Activated CD4-positive, alpha-beta T cell treated with anti-CD3 and anti-CD28 coated beads, Interleukin-2, amount 10 ng/mL, durations not matched to agents 7 days and 5 days (primary cell): ENCODE data around the gene CLN6. TPM values are rescaled to one million over a fixed set of nuclear protein-coding genes. Genes with fewer than 3 reads are reported as not detected.

ENCODE experiments used
- CTCF ChIA-PET: fragments of 350-600 bp; sonication (Branson Sonifier 250); formaldehyde crosslinking; loops from one replicate; lab custom pipeline; 2021; ENCODE audit warnings: antibody characterized with exemption; lab: Charles Lee
- POLR2A ChIA-PET: fragments of 350-600 bp; sonication (Branson Sonifier 250); formaldehyde crosslinking; loops from one replicate; lab custom pipeline; 2021; ENCODE audit warnings: antibody characterized with exemption; lab: Charles Lee
- DNase-seq: peaks from one replicate; pipeline ENCODE4 v3.0.0-alpha.2; 2020
- H3K27ac Mint-ChIP-seq: one replicate; pipeline ENCODE4 v1.8.0; 2021; ENCODE audit warnings: mild to moderate bottlenecking, moderate library complexity, mixed read lengths
- H3K27me3 Mint-ChIP-seq: one replicate; pipeline ENCODE4 v1.8.0; 2021; ENCODE audit warnings: mixed read lengths
- H3K36me3 Mint-ChIP-seq: one replicate; pipeline ENCODE4 v1.8.0; 2021; ENCODE audit warnings: low read depth, mixed read lengths
- H3K4me1 Mint-ChIP-seq: one replicate; pipeline ENCODE4 v1.8.0; 2021; ENCODE audit warnings: mixed read lengths
- H3K4me3 Mint-ChIP-seq: one replicate; pipeline ENCODE4 v1.8.0; 2021; ENCODE audit warnings: mild to moderate bottlenecking, moderate library complexity, mixed read lengths
- H3K9me3 Mint-ChIP-seq: one replicate; pipeline ENCODE4 v1.8.0; 2021; ENCODE audit warnings: mixed read lengths
- total RNA-seq, 2 experiments: library from RNA; stranded (reverse); gene quantifications; one replicate each; pipeline ENCODE4 v1.2.3, GENCODE V29; 2021

The CLN6 gene
- total RNA-seq: 10 to 100 TPM; 57.6 to 61.9 TPM

DNA sequence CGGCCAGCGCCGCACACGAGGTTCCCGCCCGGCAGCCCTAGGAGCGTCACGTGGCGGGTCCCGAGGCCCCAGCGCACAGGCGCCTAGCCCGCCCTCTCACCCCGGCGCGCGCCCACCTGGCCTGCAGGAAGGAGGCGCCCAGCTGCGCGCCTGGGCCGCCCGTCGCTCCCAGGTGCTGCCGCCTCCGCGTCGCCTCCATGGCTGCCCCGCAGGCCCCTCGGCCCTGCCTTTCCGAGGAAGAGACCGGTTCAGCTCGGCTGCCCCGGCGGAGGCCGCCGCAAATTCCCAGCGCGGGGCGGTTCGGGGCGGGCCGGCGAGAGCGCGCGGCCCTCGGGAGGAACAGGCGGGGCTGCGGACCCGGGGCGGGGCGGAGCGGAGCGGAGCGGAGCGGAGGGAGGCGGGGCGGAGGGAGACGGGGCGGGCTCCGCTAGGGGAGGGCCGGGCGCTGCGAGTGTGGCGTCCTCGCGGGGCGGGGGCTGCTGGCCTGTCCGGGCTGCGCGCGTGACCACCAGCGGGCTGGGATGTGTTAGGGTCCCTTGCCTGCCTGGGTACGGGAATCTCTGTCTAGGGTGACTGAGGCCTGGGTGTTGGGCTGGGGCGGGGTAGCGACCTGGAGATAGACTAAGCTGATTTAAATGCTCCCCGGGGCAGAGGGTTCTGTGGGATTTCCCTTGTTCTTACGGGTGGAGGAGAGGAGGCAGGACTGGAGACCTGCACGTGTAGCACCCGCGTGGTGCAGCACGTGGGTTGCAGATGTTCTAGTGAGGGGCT lies at the start of gene CLN6:
Gene CLN6, minus strand, starts transcription at position 343 of the 771 bp plus-strand sequence. Its CDS starts 144 bp downstream, at position 199.
- ChIA-PET POLR2A (no interaction called here), CTCF (interaction anchor here (1.0 kb wide), 1 partner anchor 19 kb away, joined by 3 read pairs; no protein-coding TSS in a partner anchor)
- Mint-ChIP-seq H3K27ac (peak within 1 kb of the TSS; percentile 88), H3K27me3 (peaks cover 5% of the 10 kb centered on the region), H3K36me3 (peaks cover 10% of the 10 kb centered on the region), H3K9me3 (no peaks in the 10 kb centered on the region), H3K4me1 (peaks cover 43% of the 10 kb centered on the region), H3K4me3 (peak within 1 kb of the TSS; percentile 86)
- peak; percentile 81 for DNase-seq

DNA sequence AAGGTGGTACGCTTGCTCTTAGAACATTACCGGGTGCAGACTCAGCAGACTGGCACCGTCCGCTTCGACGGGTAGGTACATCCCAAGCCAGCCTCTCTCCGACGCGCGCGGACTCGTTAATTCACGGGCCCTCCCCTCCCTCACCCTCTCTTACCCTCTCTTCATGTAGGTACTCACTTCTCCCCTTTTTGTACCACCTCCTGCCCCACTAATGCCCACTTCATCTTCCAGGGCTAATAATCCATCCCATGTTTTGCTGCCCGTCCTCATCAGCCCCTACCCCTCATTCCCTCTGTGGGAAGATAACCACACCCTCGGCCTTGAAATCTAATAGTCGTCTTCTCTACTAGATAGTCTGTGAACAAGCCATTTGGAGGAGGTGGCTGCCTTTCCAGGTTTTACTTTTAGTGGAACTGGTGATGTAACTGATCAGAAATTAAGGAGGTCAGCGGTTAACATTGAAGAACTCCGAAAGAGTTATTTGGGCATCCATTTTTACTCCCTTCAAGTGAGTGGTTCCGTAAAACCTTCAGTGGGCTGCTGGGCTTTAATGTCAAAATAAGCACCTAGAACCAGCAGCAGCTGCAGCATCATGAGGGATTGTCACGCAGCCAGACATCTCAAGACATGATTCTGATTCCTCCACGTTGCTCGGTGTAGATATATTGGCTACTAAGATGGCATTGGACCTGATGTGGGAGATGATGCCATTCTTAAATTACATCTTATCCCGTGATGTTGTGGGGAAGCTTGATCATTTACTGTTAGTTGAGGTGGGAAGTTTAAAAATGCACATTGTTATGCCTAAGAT lies 49.3 kb upstream of the CLN6 start:
- POLR2A ChIA-PET: no interaction called here
- Mint-ChIP-seq H3K4me1 (peaks cover 50% of the 10 kb centered on the region), H3K36me3 (peaks cover 25% of the 10 kb centered on the region), H3K4me3 (peak overlapping the region; percentile 98), H3K27ac (peak overlapping the region; percentile 98), H3K27me3 (no peaks in the 10 kb centered on the region), H3K9me3 (no peaks in the 10 kb centered on the region)
- CTCF ChIA-PET: no interaction called here
- DNase-seq: no peak

- no peaks in the 10 kb centered on the region for H3K9me3 Mint-ChIP-seq
- POLR2A ChIA-PET: no interaction called here
- CTCF ChIA-PET: interaction anchor here (0.5 to 1.1 kb wide), 4 partner anchors 14 to 268 kb away, joined by 3 read pairs; no protein-coding TSS in a partner anchor
- no peak for DNase-seq
- H3K36me3 Mint-ChIP-seq: peaks cover 25% of the 10 kb centered on the region
- H3K27me3 Mint-ChIP-seq: no peaks in the 10 kb centered on the region
- H3K4me1 Mint-ChIP-seq: peaks cover 50% of the 10 kb centered on the region
- peak overlapping the region; percentile 98 for H3K27ac Mint-ChIP-seq
- peak overlapping the region; percentile 98 for H3K4me3 Mint-ChIP-seq
Observed at GRCh38 chr15:68278345-68278594, 48.7 kb upstream of the CLN6 start.

DNA sequence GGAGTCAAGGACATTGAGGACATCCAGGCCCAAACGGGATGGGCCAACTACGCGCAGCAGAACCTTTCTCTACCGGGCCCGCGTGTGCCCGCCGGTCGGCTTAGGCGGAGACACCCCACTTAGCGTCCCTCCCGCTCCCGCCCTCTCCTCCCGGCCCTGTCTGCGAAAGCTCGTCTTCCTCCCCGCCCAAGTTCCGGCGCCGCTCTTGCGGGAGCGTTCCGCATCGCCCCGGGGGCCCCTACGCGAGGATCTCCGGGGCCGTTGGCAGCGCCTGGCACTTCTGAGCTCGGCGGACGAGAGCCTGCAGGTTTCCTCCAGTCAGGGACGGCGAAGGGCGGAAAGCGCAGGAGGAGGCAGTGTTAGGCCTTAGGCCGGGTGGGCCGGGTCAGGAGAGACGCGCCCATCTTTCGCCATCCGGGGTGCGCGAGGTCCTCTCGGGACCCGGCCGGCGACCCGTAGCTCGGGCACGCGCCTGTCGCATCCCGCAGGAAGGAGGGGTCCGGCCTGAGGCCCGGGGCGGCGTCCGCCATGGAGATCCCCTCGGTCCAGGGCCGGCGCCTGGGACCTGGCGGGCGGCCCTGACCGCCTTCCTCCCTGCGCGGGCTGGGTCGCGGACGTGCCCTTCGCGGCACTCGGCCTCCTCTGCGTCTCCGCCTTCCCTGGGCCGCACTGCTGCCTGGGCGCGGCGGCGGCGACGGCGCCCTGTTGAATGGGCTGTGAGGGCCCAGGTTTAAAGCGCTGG lies 48.2 kb upstream of the CLN6 start, which contains the start of gene FEM1B:
Gene FEM1B, plus strand, starts transcription at position 143 of the 742 bp plus-strand sequence. CDS start 673 bp downstream, outside the sequence.
- Mint-ChIP-seq H3K9me3 (no peaks in the 10 kb centered on the region), H3K4me1 (peaks cover 50% of the 10 kb centered on the region), H3K27me3 (no peaks in the 10 kb centered on the region), H3K27ac (peak within 1 kb of the TSS; percentile 98), H3K4me3 (peak within 1 kb of the TSS; percentile 98), H3K36me3 (peaks cover 25% of the 10 kb centered on the region)
- ChIA-PET CTCF (interaction anchor here (0.5 to 1.1 kb wide), 7 partner anchors 13 to 269 kb away, joined by 3 to 5 read pairs (median 3); no protein-coding TSS in a partner anchor), POLR2A (interaction anchor here (0.5 to 1.0 kb wide), 2 partner anchors 12 to 21 kb away, joined by 3 to 4 read pairs; no protein-coding TSS in a partner anchor)
- DNase-seq: peak; percentile 87

DNA sequence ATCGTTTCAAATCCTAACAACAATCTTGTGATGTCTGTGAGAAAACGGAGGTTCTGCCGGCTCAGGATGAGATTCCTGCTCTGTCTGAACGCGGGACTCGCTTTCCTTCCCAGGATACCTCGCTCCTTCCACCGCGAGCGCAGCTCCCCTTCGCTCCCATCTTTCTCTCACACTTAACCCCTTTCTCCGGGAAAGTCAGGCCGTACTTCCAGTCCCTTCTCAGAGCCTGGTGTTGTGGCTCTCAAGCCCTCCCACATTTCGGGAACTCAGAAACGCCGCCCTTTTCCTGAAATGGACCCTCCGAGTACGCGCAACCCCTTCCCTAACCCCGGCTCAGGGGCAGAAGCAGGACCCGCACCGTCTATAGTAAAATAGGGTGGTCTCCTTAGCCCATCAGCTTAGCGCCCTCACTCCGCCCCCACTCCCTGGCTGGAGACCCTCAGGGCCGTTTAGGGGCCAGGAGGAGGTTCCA lies 47.6 kb upstream of the CLN6 start:
- Mint-ChIP-seq H3K4me3 (peak overlapping the region; percentile 98), H3K9me3 (no peaks in the 10 kb centered on the region), H3K27me3 (no peaks in the 10 kb centered on the region), H3K36me3 (peaks cover 25% of the 10 kb centered on the region), H3K27ac (peak overlapping the region; percentile 98), H3K4me1 (peaks cover 48% of the 10 kb centered on the region)
- ChIA-PET POLR2A (interaction anchor here (1.0 kb wide), 1 partner anchor 12 kb away, joined by 4 read pairs; no protein-coding TSS in a partner anchor), CTCF (interaction anchor here (0.6 to 1.1 kb wide), 7 partner anchors 13 to 269 kb away, joined by 3 to 5 read pairs (median 3); no protein-coding TSS in a partner anchor)
- no peak for DNase-seq

GRCh38 chr15:68276668-68277067 lies 47.1 kb upstream of the CLN6 start:
- DNase-seq: no peak
- Mint-ChIP-seq H3K27ac (peak overlapping the region; percentile 98), H3K9me3 (no peaks in the 10 kb centered on the region), H3K36me3 (peaks cover 21% of the 10 kb centered on the region), H3K4me3 (peak overlapping the region; percentile 98), H3K27me3 (no peaks in the 10 kb centered on the region), H3K4me1 (peaks cover 43% of the 10 kb centered on the region)
- ChIA-PET CTCF (interaction anchor here (0.6 kb wide), 1 partner anchor 13 kb away, joined by 3 read pairs; no protein-coding TSS in a partner anchor), POLR2A (no interaction called here)

GRCh38 chr15:68275165-68275746 lies 45.7 kb upstream of the CLN6 start:
- H3K9me3 Mint-ChIP-seq: no peaks in the 10 kb centered on the region
- no peak overlapping the region for H3K4me3 Mint-ChIP-seq

DNA sequence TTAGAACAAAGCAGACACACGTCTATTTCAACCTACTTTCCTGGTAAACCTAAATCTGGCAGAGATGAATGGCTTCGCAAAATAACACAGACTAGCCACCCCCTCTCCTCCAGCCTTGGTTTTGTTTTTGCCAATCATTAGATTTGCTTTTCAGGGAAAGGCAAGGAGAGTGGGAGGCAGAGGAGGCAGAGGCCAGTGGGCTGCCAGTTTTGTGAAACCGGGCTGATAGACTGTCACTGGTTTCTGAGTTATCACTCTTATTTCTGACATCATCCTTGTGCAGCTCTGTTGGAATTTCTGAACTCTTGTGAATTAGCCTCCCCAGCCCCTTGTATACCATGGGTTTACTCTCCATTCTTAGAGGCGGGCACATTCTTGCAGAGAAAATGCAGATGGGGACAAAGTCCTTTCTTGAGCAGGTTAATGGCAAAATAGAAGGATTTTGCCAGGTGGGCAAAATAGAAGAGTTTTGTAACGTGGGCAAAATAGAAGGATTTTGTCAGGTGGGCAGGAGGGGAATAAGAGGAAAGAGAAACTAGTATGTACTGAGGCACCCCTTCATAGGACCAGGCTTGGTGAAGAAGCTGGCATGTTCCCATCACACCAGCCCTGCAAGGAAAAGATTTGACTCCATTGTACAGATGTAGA lies 44.8 kb upstream of the CLN6 start:
- no peaks in the 10 kb centered on the region for H3K27me3 Mint-ChIP-seq
- H3K4me1 Mint-ChIP-seq: peaks cover 20% of the 10 kb centered on the region
- no peak overlapping the region for H3K4me3 Mint-ChIP-seq
- H3K27ac Mint-ChIP-seq: no peak overlapping the region
- no peak for DNase-seq
- ChIA-PET CTCF (interaction anchor here (0.8 to 1.0 kb wide), 2 partner anchors 8 to 32 kb away, joined by 3 read pairs; no protein-coding TSS in a partner anchor), POLR2A (no interaction called here)
- peaks cover 8% of the 10 kb centered on the region for H3K36me3 Mint-ChIP-seq
- H3K9me3 Mint-ChIP-seq: no peaks in the 10 kb centered on the region

More at GRCh38 chr15:68275165-68275746, 45.7 kb upstream of the CLN6 start:
- ChIA-PET CTCF (interaction anchor here (1.0 kb wide), 1 partner anchor 31 kb away, joined by 3 read pairs; no protein-coding TSS in a partner anchor), POLR2A (no interaction called here)
- H3K27ac Mint-ChIP-seq: no peak overlapping the region
- DNase-seq: no peak
- no peaks in the 10 kb centered on the region for H3K27me3 Mint-ChIP-seq
- peaks cover 16% of the 10 kb centered on the region for H3K36me3 Mint-ChIP-seq
- H3K4me1 Mint-ChIP-seq: peaks cover 29% of the 10 kb centered on the region

- CTCF ChIA-PET: no interaction called here
- Mint-ChIP-seq H3K9me3 (no peaks in the 10 kb centered on the region), H3K4me1 (peaks cover 16% of the 10 kb centered on the region), H3K4me3 (no peak overlapping the region), H3K27me3 (peaks cover 9% of the 10 kb centered on the region), H3K27ac (no peak overlapping the region), H3K36me3 (no peaks in the 10 kb centered on the region)
- no peak for DNase-seq
- POLR2A ChIA-PET: no interaction called here
Observed at GRCh38 chr15:68272721-68273271, 43.3 kb upstream of the CLN6 start.

GRCh38 chr15:68271854-68272471 lies 42.4 kb upstream of the CLN6 start:
- H3K27ac Mint-ChIP-seq: no peak overlapping the region
- peaks cover 14% of the 10 kb centered on the region for H3K4me1 Mint-ChIP-seq

DNA sequence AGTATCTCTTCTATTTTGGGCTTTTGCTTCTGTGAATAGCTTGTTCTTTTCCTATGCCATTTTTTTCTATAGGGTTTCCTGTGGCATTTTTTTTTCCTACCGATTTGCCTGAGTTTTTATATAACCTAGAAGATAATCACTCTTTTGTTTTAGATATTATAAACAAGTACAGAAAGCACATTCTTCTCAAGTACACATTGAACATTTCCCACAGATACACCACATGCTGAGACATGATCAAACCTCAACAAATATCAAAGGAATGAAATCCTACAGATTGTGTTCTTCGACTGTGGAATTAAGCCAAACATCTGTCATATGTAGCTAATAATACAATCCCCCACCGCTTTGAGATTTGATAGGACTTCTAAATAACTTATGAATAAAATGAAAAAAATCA lies 38.9 kb upstream of the CLN6 start:
- Mint-ChIP-seq H3K27me3 (peaks cover 30% of the 10 kb centered on the region), H3K36me3 (no peaks in the 10 kb centered on the region), H3K4me1 (no peaks in the 10 kb centered on the region), H3K4me3 (no peak overlapping the region), H3K27ac (no peak overlapping the region), H3K9me3 (no peaks in the 10 kb centered on the region)
- no peak for DNase-seq
- CTCF ChIA-PET: interaction anchor here (0.7 kb wide), 1 partner anchor 47 kb away, joined by 3 read pairs; no protein-coding TSS in a partner anchor
- POLR2A ChIA-PET: no interaction called here

More at GRCh38 chr15:68271854-68272471, 42.4 kb upstream of the CLN6 start:
- Mint-ChIP-seq H3K9me3 (no peaks in the 10 kb centered on the region), H3K27me3 (peaks cover 13% of the 10 kb centered on the region), H3K4me3 (no peak overlapping the region), H3K36me3 (no peaks in the 10 kb centered on the region)
- POLR2A ChIA-PET: no interaction called here
- CTCF ChIA-PET: no interaction called here
- DNase-seq: no peak
